K562 (cell line): Measurements from ENCODE around the gene TFCP2L1.

Experiments
- C11orf30 ChIP-seq: fragments of 450-650 bp; IDR thresholded peaks from 2 replicates; pipeline ENCODE4 v1.6.1; 2016; ENCODE audit warnings: low read depth, mild to moderate bottlenecking
- EZH2 ChIP-seq: IDR thresholded peaks from 2 replicates; pipeline ENCODE4 v1.6.1; 2012; ENCODE audit warnings: low read depth, mild to moderate bottlenecking, inconsistent platforms, low read length, borderline replicate concordance
- JUN ChIP-seq, 2 experiments: sonication (generic) in 1 of 2; formaldehyde crosslinking in 1 of 2; IDR thresholded peaks; 2 replicates each; pipeline versions ENCODE4 v1.6.1 to v1.8.0; 2012 to 2022; ENCODE audit warnings: borderline replicate concordance in 2 of 2, mild to moderate bottlenecking in 2 of 2, improper control_type of control experiment in 1 of 2, low read depth in 1 of 2, low read length in 1 of 2, missing genetic modification reagents in 1 of 2
- JUND ChIP-seq, 2 experiments: IDR thresholded peaks; 2 replicates in 1 of 2; 3 replicates in 1 of 2; pipeline ENCODE4 v1.6.1; 2011; ENCODE audit warnings: borderline replicate concordance in 2 of 2, low read depth in 2 of 2, low read length in 2 of 2, improper control_type of control experiment in 1 of 2, missing biosample characterization in 1 of 2, missing genetic modification characterization in 1 of 2, missing genetic modification reagents in 1 of 2
- POLR2A ChIP-seq: fragments of 450-650 bp; conservative IDR thresholded peaks from 2 replicates; pipeline ENCODE4 v1.6.1; 2016
- ZNF75A ChIP-seq: fragments of 450-650 bp; formaldehyde crosslinking; IDR thresholded peaks from 2 replicates; pipeline ENCODE4 v1.4.0; 2020; ENCODE audit warnings: mild to moderate bottlenecking

- TF ChIP-seq JUND (IDR thresholded peaks at IDR 0.05; ENCODE audit: borderline replicate concordance, low read depth, low read length) (no peak), JUND (tag; IDR thresholded peaks at IDR 0.05; ENCODE audit: borderline replicate concordance, low read depth, low read length) (no peak), ZNF75A (no peak), JUN (IDR thresholded peaks at IDR 0.05; ENCODE audit: borderline replicate concordance, low read depth, low read length) (no peak), JUN (CRISPR knock-in tag; IDR thresholded peaks at IDR 0.05; ENCODE audit: borderline replicate concordance) (no peak), C11orf30 (no peak), EZH2 (no peak), POLR2A (no peak)
These were observed 111.2 kb downstream of the TFCP2L1 start for GRCh38 chr2:121173806-121174205.
